GM12878 (cell line): Measurements from ENCODE around the gene HCAR3. TPM values are rescaled to one million over a fixed set of nuclear protein-coding genes. Genes with fewer than 3 reads are reported as not detected.
A peak's percentile ranks its signal among the peaks of the same experiment; 100 is the strongest.
"Not testable (repeated sequence)": the region's sequence is repeated elsewhere in the genome, so short reads cannot be mapped to it uniquely, and the experiment has no call there.

Experiments
- ATAC-seq: fragments of 200-7000 bp; cut with Tn5 transposase; 3 replicates; pipeline ENCODE4 v1.9.1; 2020; ENCODE audit warnings: mild to moderate bottlenecking, moderate library complexity
- BruUV-seq: library from RNA; stranded (reverse); fragments of 400-500 nt; replicated peaks from 2 replicates; lab custom pipeline; 2021; lab: Mats Ljungman, UMichigan
- CTCF ChIA-PET: fragments of 300-600 bp; sonication (Branson Sonifier 250); formaldehyde crosslinking; extraction: SDS; loops from one replicate; lab custom pipeline; 2021; ENCODE audit warnings: inconsistent platforms; lab: Yijun Ruan, JAX
- POLR2A ChIA-PET: fragments of 350-600 bp; formaldehyde crosslinking; extraction: SDS; loops from one replicate; lab custom pipeline; 2021; ENCODE audit warnings: inconsistent platforms; lab: Charles Lee
- RAD21 ChIA-PET: fragments of 300-600 bp; sonication (Branson Sonifier 250); formaldehyde crosslinking; loops from one replicate; lab custom pipeline; 2023; ENCODE audit warnings: antibody characterized with exemption; ENCODE audit not compliant: unreplicated experiment; lab: Charles Lee
- SMC1A ChIA-PET: fragments of 300-600 bp; sonication (Branson Sonifier 250); formaldehyde crosslinking; loops from one replicate; lab custom pipeline; 2023; ENCODE audit not compliant: unreplicated experiment, uncharacterized antibody; lab: Charles Lee
- DNase-seq: peaks from one replicate; pipeline ENCODE4 v3.0.0-alpha.2; 2011; ENCODE audit warnings: low read depth, low spot score
- FAIRE-seq: peaks from 3 replicates; lab custom pipeline; 2011; peaks lifted over from hg19 to GRCh38; lab: Jason Lieb, UNC
- H2AFZ ChIP-seq: 2 replicates; pipeline ENCODE4 v1.6.0; 2011; ENCODE audit warnings: low read depth, low read length, control low read depth; ENCODE audit not compliant: control insufficient read depth
- H3K27ac ChIP-seq: 2 replicates; pipeline ENCODE4 v1.5.1; 2011; ENCODE audit warnings: control low read depth; ENCODE audit not compliant: control insufficient read depth, insufficient read depth
- H3K27me3 ChIP-seq, 2 experiments: replicated peaks in 1 of 2; 2 replicates each; pipeline versions ENCODE4 v1.6.0 to v1.6.1; 2011; ENCODE audit warnings: low read length in 1 of 2; ENCODE audit not compliant: control insufficient read depth in 2 of 2, insufficient read depth in 2 of 2
- H3K36me3 ChIP-seq, 2 experiments: 2 replicates each; pipeline ENCODE4 v1.5.1; 2011; ENCODE audit warnings: low read length in 1 of 2; ENCODE audit not compliant: control insufficient read depth in 2 of 2, insufficient read depth in 2 of 2
- H3K4me1 ChIP-seq: 2 replicates; pipeline ENCODE4 v1.6.1; 2011; ENCODE audit warnings: mild to moderate bottlenecking, low read length, moderate library complexity, mixed read lengths; ENCODE audit not compliant: control insufficient read depth, insufficient read depth
- H3K4me2 ChIP-seq: 2 replicates; pipeline ENCODE4 v1.6.0; 2011; ENCODE audit warnings: control low read depth; ENCODE audit not compliant: control insufficient read depth, insufficient read depth
- H3K4me3 ChIP-seq: fragments of 200-600 bp; sonication (generic); 2 replicates; pipeline ENCODE4 v1.5.1; 2016
- H3K79me2 ChIP-seq: 2 replicates; pipeline ENCODE4 v1.6.0; 2011; ENCODE audit warnings: low read length; ENCODE audit not compliant: control insufficient read depth, insufficient read depth
- H3K9ac ChIP-seq: 2 replicates; pipeline ENCODE4 v1.8.0; 2011; ENCODE audit warnings: low read length, control low read depth, mixed read lengths; ENCODE audit not compliant: control insufficient read depth, insufficient read depth
- H3K9me3 ChIP-seq: replicated peaks from 3 replicates; pipeline ENCODE4 v1.5.1; 2011; ENCODE audit warnings: mild to moderate bottlenecking, low read length; ENCODE audit not compliant: control insufficient read depth, insufficient read depth
- H4K20me1 ChIP-seq: 2 replicates; pipeline ENCODE4 v1.6.0; 2011; ENCODE audit not compliant: control insufficient read depth, insufficient read depth
- CBFB ChIP-seq: IDR thresholded peaks from 2 replicates; pipeline ENCODE4 v1.6.1; 2016; ENCODE audit warnings: antibody characterized with exemption, low read depth
- FOXK2 ChIP-seq: fragments of 450-650 bp; IDR thresholded peaks from 2 replicates; pipeline ENCODE4 v1.6.1; 2017; ENCODE audit warnings: mild to moderate bottlenecking, moderate library complexity
- RFX5 ChIP-seq: IDR thresholded peaks from 2 replicates; pipeline ENCODE4 v1.6.1; 2011; ENCODE audit warnings: low read depth, low read length, improper control_type of control experiment
- RUNX3 ChIP-seq: IDR thresholded peaks from 2 replicates; pipeline ENCODE4 v1.6.1; 2012; ENCODE audit warnings: low read length, inconsistent platforms
- TAF1 ChIP-seq: IDR thresholded peaks from 2 replicates; pipeline ENCODE4 v1.6.1; 2011; ENCODE audit warnings: mild to moderate bottlenecking, low read depth, low read length, borderline replicate concordance
- WGBS: methylation state at CpG from one replicate; pipeline ENCODE4 v1.1.6; 2016; ENCODE audit warnings: low lambda C conversion rate; ENCODE audit not compliant: insufficient replicate concordance, insufficient coverage; ENCODE audit errors: missing lambda C conversion rate; 5-methylcytosine and 5-hydroxymethylcytosine counted together
- in situ Hi-C: fragments of 300-500 bp; cut with MboI; formaldehyde crosslinking; loops from 9 replicates; pipeline ENCODE4 v1.14.3; 2018; ENCODE audit warnings: mixed read lengths
- intact Hi-C: fragments of 100-400 bp; cut with micrococcal nuclease; formaldehyde crosslinking; loops from one replicate; pipeline ENCODE4 v1.14.2; 2022; ENCODE audit not compliant: unreplicated experiment
- polyA plus RNA-seq, 11 experiments: library from polyadenylated mRNA; depleted of rRNA in 4 of 11; unstranded in 6 of 11; stranded (reverse) in 5 of 11; fragments of >200 nt; fragmentation: Nextera tagmentation in 4 of 11; fragmentation: Illumina TruSeq in 1 of 11; extraction: Ambion mirVana in 4 of 11; extraction: Trizol in 1 of 11; gene quantifications; 1 replicate in 1 of 11; 2 replicates in 10 of 11; pipeline versions ENCODE4 v1.2.1 to v1.2.3, GENCODE V29; 2011 to 2016; ENCODE audit warnings: inconsistent platforms in 2 of 11, missing spikeins in 2 of 11, low read depth in 1 of 11
- total RNA-seq, 4 experiments: library from RNA; depleted of rRNA in 3 of 4; stranded (reverse); fragments of >200 nt in 3 of 4; fragmentation: Illumina TruSeq in 1 of 4; extraction: Trizol in 1 of 4; gene quantifications; 2 replicates each; pipeline versions ENCODE4 v1.2.1 to v1.2.3, GENCODE V29; 2013 to 2021

The HCAR3 gene
- total and polyA plus RNA-seq, 10 of the 15 experiments (the other 5 are each of a cell fraction or from before 2014, with no cell fraction given): 0.57 to 3.0 (median 2.2) TPM

- TF ChIP-seq RFX5: no peak
- TF ChIP-seq TAF1: no peak
- no peak for TF ChIP-seq CBFB
These were observed 32.3 kb downstream of the HCAR3 start (continued) for GRCh38 chr12:122684297-122684813.

- Histone ChIP-seq H3K27ac (no peak overlapping the region), H2AFZ (no peak overlapping the region), H4K20me1 (no peaks in the 10 kb centered on the region), H3K4me2 (no peak overlapping the region), H3K36me3 (no peaks in the 10 kb centered on the region)
- ATAC-seq (peak; percentile 65), DNase-seq (peak; percentile 7)
- WGBS: 40% methylated on average over 4 of the region's 4 CpGs
- in situ Hi-C loops: no loop called here
- intact Hi-C loops: loop anchor here (5.0 kb wide), 1 partner anchor 70 kb away; the partner anchor contains the start of gene DENR
- TF ChIP-seq FOXK2 (no peak), RUNX3 (peak; percentile 45; the same call in 1 of the 2 replicates)
- TF ChIP-seq, all 136 proteins: peak for 1
- SMC1A ChIA-PET: interaction anchor here (1.0 to 1.6 kb wide), 5 partner anchors 17 to 69 kb away, joined by 3 to 5 read pairs (median 3); no protein-coding TSS in a partner anchor
- Histone ChIP-seq H3K4me3 (no peak overlapping the region), H3K27me3 (no peaks in the 10 kb centered on the region), H3K4me1 (no peaks in the 10 kb centered on the region; the same call in 1 of the 2 replicates), H3K9ac (no peak overlapping the region), H3K9me3 (no peaks in the 10 kb centered on the region), H3K79me2 (no peaks in the 10 kb centered on the region)
- POLR2A ChIA-PET: interaction anchor here (0.6 kb wide), 1 partner anchor 219 kb away, joined by 3 read pairs; no protein-coding TSS in a partner anchor
- no TSS peak for BruUV-seq
- CTCF ChIA-PET: no interaction called here
- RAD21 ChIA-PET: interaction anchor here (1.1 kb wide), 1 partner anchor 141 kb away, joined by 3 read pairs; no protein-coding TSS in a partner anchor
- no peak for FAIRE-seq
These were observed 34.8 kb downstream of the HCAR3 start for GRCh38 chr12:122681814-122682213.

GRCh38 chr12:122680989-122681388 lies 35.6 kb downstream of the HCAR3 start:
- H4K20me1 ChIP-seq, BruUV-seq, H3K4me1 ChIP-seq, H3K36me3 ChIP-seq, DNase-seq, H3K27me3 ChIP-seq, H3K27ac ChIP-seq, CTCF ChIA-PET, H3K79me2 ChIP-seq, H3K9ac ChIP-seq, H2AFZ ChIP-seq, FAIRE-seq, in situ Hi-C loops, H3K9me3 ChIP-seq, ATAC-seq, H3K4me2 ChIP-seq, POLR2A ChIA-PET, H3K4me3 ChIP-seq: not testable (repeated sequence)
- WGBS: 60% methylated on average over 6 of the region's 6 CpGs
- SMC1A ChIA-PET: interaction anchor here (0.8 to 1.3 kb wide), 3 partner anchors 11 to 68 kb away, joined by 3 to 5 read pairs (median 3); no protein-coding TSS in a partner anchor
- RAD21 ChIA-PET: interaction anchor here (1.1 kb wide), 1 partner anchor 141 kb away, joined by 3 read pairs; no protein-coding TSS in a partner anchor
- intact Hi-C loops: loop anchor here (5.0 kb wide), 1 partner anchor 71 kb away; the partner anchor contains the start of gene DENR

- H4K20me1 ChIP-seq, ATAC-seq, DNase-seq, H3K79me2 ChIP-seq, intact Hi-C loops, H3K36me3 ChIP-seq, H3K4me3 ChIP-seq, BruUV-seq, H3K27ac ChIP-seq, H3K27me3 ChIP-seq, FAIRE-seq, in situ Hi-C loops, H3K9ac ChIP-seq, H3K4me1 ChIP-seq, H3K4me2 ChIP-seq, H2AFZ ChIP-seq, H3K9me3 ChIP-seq, RAD21 ChIA-PET: not testable (repeated sequence)
- ChIA-PET POLR2A (interaction anchor here (0.6 kb wide), 2 partner anchors 48 to 372 kb away, joined by 4 to 5 read pairs; no protein-coding TSS in a partner anchor), SMC1A (interaction anchor here (0.7 to 1.1 kb wide), 2 partner anchors 12 to 176 kb away, joined by 3 read pairs; partner anchors contain the start of gene ZCCHC8), CTCF (interaction anchor here (1.5 kb wide), 1 partner anchor 8 kb away, joined by 3 read pairs; no protein-coding TSS in a partner anchor)
- 87% methylated on average over 30 of the region's 32 CpGs for WGBS
These were observed 39.8 kb downstream of the HCAR3 start for GRCh38 chr12:122676781-122677180.
